A549 (cell line): Measurements from ENCODE around the gene SMAD3. TPM values are rescaled to one million over a fixed set of nuclear protein-coding genes. Genes with fewer than 3 reads are reported as not detected.
A peak's percentile ranks its signal among the peaks of the same experiment; 100 is the strongest.

Experiments
- ATAC-seq, 2 experiments: fragments of 200-7000 bp in 1 of 2; fragments of >200 bp in 1 of 2; cut with Nextera tagmentation in 1 of 2; cut with Tn5 transposase in 1 of 2; 3 replicates each; pipeline versions ENCODE4 v1.8.0 to v1.9.1; 2018 to 2020; ENCODE audit warnings: mild to moderate bottlenecking in 1 of 2, moderate library complexity in 1 of 2
- CTCF ChIA-PET: fragments of 300-600 bp; sonication (Branson Sonifier 250); formaldehyde crosslinking; extraction: SDS; loops from one replicate; lab custom pipeline; 2021; ENCODE audit warnings: antibody characterized with exemption, inconsistent platforms; lab: Yijun Ruan, JAX
- POLR2A ChIA-PET: fragments of 350-600 bp; formaldehyde crosslinking; extraction: SDS; loops from one replicate; lab custom pipeline; 2021; ENCODE audit warnings: antibody characterized with exemption, inconsistent platforms; lab: Yijun Ruan, JAX
- DNase-seq, 2 experiments: peaks; one replicate each; pipeline versions ENCODE4 v3.0.0 to v3.0.0-alpha.2; 2011 to 2016; ENCODE audit warnings: low read depth in 1 of 2, low spot score in 1 of 2
- FAIRE-seq: peaks from 2 replicates; lab custom pipeline; 2011; peaks lifted over from hg19 to GRCh38; lab: Jason Lieb, UNC
- H3K27ac ChIP-seq, 2 experiments: fragments of >200 bp; sonication (Bioruptor Twin); formaldehyde crosslinking; 3 replicates each; pipeline ENCODE4 v1.5.1; 2016 to 2017
- H3K4me1 ChIP-seq: fragments of >200 bp; sonication (Bioruptor Twin); formaldehyde crosslinking; 3 replicates; pipeline ENCODE4 v1.6.1; 2016
- H3K4me2 ChIP-seq: fragments of >200 bp; sonication (Bioruptor Twin); formaldehyde crosslinking; 3 replicates; pipeline ENCODE4 v1.6.1; 2016
- H3K4me3 ChIP-seq: fragments of >200 bp; sonication (Bioruptor Twin); formaldehyde crosslinking; 3 replicates; pipeline ENCODE4 v1.5.1; 2016
- H3K9me3 ChIP-seq: fragments of >200 bp; sonication (Bioruptor Twin); formaldehyde crosslinking; 3 replicates; pipeline ENCODE4 v1.6.1; 2016
- BCL3 ChIP-seq: fragments of >200 bp; sonication (Bioruptor Twin); formaldehyde crosslinking; IDR thresholded peaks from 3 replicates; pipeline ENCODE4 v1.6.1; 2016
- CBX2 ChIP-seq: fragments of 200-600 bp; sonication (generic); IDR thresholded peaks from 2 replicates; pipeline ENCODE4 v1.6.1; 2016; ENCODE audit warnings: low read depth, mild to moderate bottlenecking, borderline replicate concordance
- CBX8 ChIP-seq: fragments of 200-600 bp; sonication (generic); IDR thresholded peaks from 2 replicates; pipeline ENCODE4 v1.6.1; 2016
- CEBPB ChIP-seq, 2 experiments: fragments of >200 bp in 1 of 2; sonication (Bioruptor Twin) in 1 of 2; formaldehyde crosslinking in 1 of 2; IDR thresholded peaks; 2 replicates each; pipeline ENCODE4 v1.6.1; 2012 to 2016
- CHD2 ChIP-seq: fragments of 150-350 bp; IDR thresholded peaks from 2 replicates; pipeline ENCODE4 v1.6.1; 2014; ENCODE audit warnings: low read length; ENCODE audit not compliant: partially characterized antibody
- CHD4 ChIP-seq: fragments of 200-600 bp; sonication (generic); IDR thresholded peaks from 2 replicates; pipeline ENCODE4 v1.6.1; 2016; ENCODE audit warnings: antibody characterized with exemption, mild to moderate bottlenecking, borderline replicate concordance
- EP300 ChIP-seq, 2 experiments: fragments of >200 bp; sonication (Bioruptor Twin); formaldehyde crosslinking; IDR thresholded peaks; 2 replicates in 1 of 2; 3 replicates in 1 of 2; pipeline ENCODE4 v1.6.1; 2016 to 2017
- ESRRA ChIP-seq: fragments of 150-350 bp; IDR thresholded peaks from 2 replicates; pipeline ENCODE4 v1.6.1; 2014; ENCODE audit warnings: mild to moderate bottlenecking, low read length, borderline replicate concordance
- FOSB ChIP-seq: fragments of 250-450 bp; sonication (Bioruptor Pico); IDR thresholded peaks from 2 replicates; pipeline ENCODE4 v1.5.0; 2020; ENCODE audit warnings: mild to moderate bottlenecking, moderate library complexity
- FOSL2 ChIP-seq, 2 experiments: fragments of 450-650 bp in 1 of 2; fragments of >200 bp in 1 of 2; sonication (Bioruptor Twin) in 1 of 2; formaldehyde crosslinking; IDR thresholded peaks; 2 replicates each; pipeline versions ENCODE4 v1.5.0 to v1.6.1; 2016 to 2020; ENCODE audit warnings: mild to moderate bottlenecking in 1 of 2, moderate library complexity in 1 of 2
- FOXS1 ChIP-seq: fragments of 250-450 bp; sonication (Bioruptor Pico); IDR thresholded peaks from 2 replicates; pipeline ENCODE4 v1.5.0; 2020; ENCODE audit warnings: mild to moderate bottlenecking, moderate library complexity
- HEYL ChIP-seq: fragments of 250-450 bp; sonication (Bioruptor Pico); IDR thresholded peaks from 2 replicates; pipeline ENCODE4 v1.8.0; 2021; ENCODE audit warnings: mild to moderate bottlenecking, moderate library complexity
- HOXA7 ChIP-seq: fragments of 250-450 bp; sonication (Bioruptor Pico); IDR thresholded peaks from 2 replicates; pipeline ENCODE4 v1.5.0; 2020; ENCODE audit warnings: mild to moderate bottlenecking, moderate library complexity
- HOXB5 ChIP-seq: fragments of 250-450 bp; sonication (Bioruptor Pico); IDR thresholded peaks from 2 replicates; pipeline ENCODE4 v1.5.0; 2020; ENCODE audit warnings: mild to moderate bottlenecking, moderate library complexity
- JUNB ChIP-seq: fragments of >200 bp; sonication (Bioruptor Twin); formaldehyde crosslinking; IDR thresholded peaks from 2 replicates; pipeline ENCODE4 v1.6.1; 2016
- MAFK ChIP-seq: fragments of 450-650 bp; IDR thresholded peaks from 2 replicates; pipeline ENCODE4 v1.6.1; 2014; ENCODE audit not compliant: partially characterized antibody
- MAX ChIP-seq: IDR thresholded peaks from 2 replicates; pipeline ENCODE4 v1.6.1; 2012
- MAZ ChIP-seq: fragments of 150-350 bp; IDR thresholded peaks from 2 replicates; pipeline ENCODE4 v1.6.1; 2014; ENCODE audit warnings: antibody characterized with exemption, low read depth, low read length, borderline replicate concordance
- NFE2L2 ChIP-seq: fragments of 150-350 bp; conservative IDR thresholded peaks from 2 replicates; pipeline ENCODE4 v1.6.1; 2014; ENCODE audit warnings: low read length
- RARB ChIP-seq: fragments of 250-450 bp; sonication (Bioruptor Pico); IDR thresholded peaks from 2 replicates; pipeline ENCODE4 v1.8.0; 2021; ENCODE audit warnings: mild to moderate bottlenecking, moderate library complexity
- RCOR1 ChIP-seq: fragments of 150-350 bp; IDR thresholded peaks from 2 replicates; pipeline ENCODE4 v1.6.1; 2014; ENCODE audit warnings: antibody characterized with exemption, low read length, low read depth
- RNF2 ChIP-seq: fragments of 200-600 bp; sonication (generic); IDR thresholded peaks from 2 replicates; pipeline ENCODE4 v1.6.1; 2016; ENCODE audit warnings: low read depth, mild to moderate bottlenecking, antibody characterized with exemption, moderate library complexity, borderline replicate concordance
- TP53 ChIP-seq: fragments of 250-450 bp; sonication (Bioruptor Pico); IDR thresholded peaks from 2 replicates; pipeline ENCODE4 v1.5.0; 2021; ENCODE audit warnings: mild to moderate bottlenecking, moderate library complexity
- USF2 ChIP-seq: fragments of 450-650 bp; IDR thresholded peaks from 2 replicates; pipeline ENCODE4 v1.6.1; 2014; ENCODE audit warnings: antibody characterized with exemption
- ZC3H11A ChIP-seq: fragments of 450-650 bp; IDR thresholded peaks from 2 replicates; pipeline ENCODE4 v1.6.1; 2014; ENCODE audit warnings: antibody characterized with exemption, mild to moderate bottlenecking
- ZFP36 ChIP-seq: fragments of 450-650 bp; IDR thresholded peaks from 2 replicates; pipeline ENCODE4 v1.6.1; 2014; ENCODE audit warnings: borderline replicate concordance; ENCODE audit not compliant: partially characterized antibody
- ZSCAN20 ChIP-seq: fragments of 250-450 bp; sonication (Bioruptor Pico); IDR thresholded peaks from 2 replicates; pipeline ENCODE4 v1.8.0; 2022; ENCODE audit warnings: mild to moderate bottlenecking, moderate library complexity
- WGBS: methylation state at CpG from one replicate; pipeline ENCODE4 v1.1.6; 2017; ENCODE audit errors: missing lambda C conversion rate; 5-methylcytosine and 5-hydroxymethylcytosine counted together
- polyA plus RNA-seq, 4 experiments: library from polyadenylated mRNA; depleted of rRNA in 3 of 4; stranded (reverse); fragments of >200 nt; fragmentation: RNase III in 1 of 4; extraction: RNeasy Plus Mini Kit Qiagen cat#74134 plus additional on column Dnase treatment in 1 of 4; gene quantifications; 2 replicates in 3 of 4; 3 replicates in 1 of 4; pipeline ENCODE4 v1.2.3, GENCODE V29; 2011 to 2017
- TF ChIP-seq, protein P1 (sequence below): IDR thresholded peaks from 2 replicates; pipeline ENCODE4 v1.6.1; 2012; ENCODE audit warnings: low read depth, borderline replicate concordance
- TF ChIP-seq, protein P2 (sequence below): fragments of 250-450 bp; sonication (Bioruptor Pico); IDR thresholded peaks from 2 replicates; pipeline ENCODE4 v1.5.0; 2021; ENCODE audit warnings: mild to moderate bottlenecking, moderate library complexity, borderline replicate concordance
- TF ChIP-seq, protein P3 (sequence below): fragments of 200-600 bp; sonication (generic); IDR thresholded peaks from 2 replicates; pipeline ENCODE4 v1.6.1; 2016; ENCODE audit warnings: antibody characterized with exemption, mild to moderate bottlenecking, moderate library complexity

SMAD3 gene
- polyA plus RNA-seq, 2 of the 4 experiments (the other 2 are of a cell fraction): 74.6 to 77.2 TPM

DNA sequence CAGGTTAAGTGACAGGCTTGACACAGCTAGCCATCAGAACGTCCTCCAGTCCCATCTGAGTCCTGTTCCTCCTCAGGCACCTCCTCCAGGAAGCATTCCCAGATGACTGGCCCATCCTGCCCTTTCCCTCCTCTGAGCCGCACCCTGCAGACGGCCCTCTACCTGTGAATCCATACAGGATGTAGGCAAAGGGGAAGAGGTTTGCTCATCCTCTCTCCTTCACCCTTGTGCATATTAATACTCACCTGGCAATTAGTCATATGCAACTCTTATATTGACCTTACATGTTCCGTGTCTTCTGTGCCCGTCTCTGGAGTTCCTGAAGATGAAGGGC is 61.9 kb downstream of the SMAD3 start:
- WGBS: 5% methylated on average over 5 of the region's 5 CpGs
- Histone ChIP-seq H3K4me2 (peak overlapping the region; percentile 88), H3K4me3 (peak overlapping the region; percentile 37), H3K4me1 (peaks cover 97% of the 10 kb centered on the region), H3K27ac (peak overlapping the region; percentile 86 to 92), H3K9me3 (no peaks in the 10 kb centered on the region)
- DNase-seq (peak; percentile 65 to 87), FAIRE-seq (peak; percentile 84), ATAC-seq (peak; percentile 11 to 42)
- POLR2A ChIA-PET: interaction anchor here (1.0 to 3.5 kb wide), 6 partner anchors 8 to 77 kb away, joined by 3 to 18 read pairs (median 4); no protein-coding TSS in a partner anchor
- CTCF ChIA-PET: interaction anchor here (0.9 to 15.8 kb wide), 9 partner anchors 10 to 176 kb away, joined by 3 to 142 read pairs (median 6); no protein-coding TSS in a partner anchor
- no peak for TF ChIP-seq ESRRA
- no peak for TF ChIP-seq HOXB5 (CRISPR knock-in tag)
- TF ChIP-seq RNF2: no peak
- no peak for TF ChIP-seq HEYL
- TF ChIP-seq TP53 (CRISPR knock-in tag): peak; percentile 17
- no peak for TF ChIP-seq NFE2L2
- no peak for TF ChIP-seq ZSCAN20 (CRISPR knock-in tag)
- TF ChIP-seq, protein P1, sequence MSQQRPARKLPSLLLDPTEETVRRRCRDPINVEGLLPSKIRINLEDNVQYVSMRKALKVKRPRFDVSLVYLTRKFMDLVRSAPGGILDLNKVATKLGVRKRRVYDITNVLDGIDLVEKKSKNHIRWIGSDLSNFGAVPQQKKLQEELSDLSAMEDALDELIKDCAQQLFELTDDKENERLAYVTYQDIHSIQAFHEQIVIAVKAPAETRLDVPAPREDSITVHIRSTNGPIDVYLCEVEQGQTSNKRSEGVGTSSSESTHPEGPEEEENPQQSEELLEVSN: peak; percentile 1; the same call in 1 of the 2 replicates
- TF ChIP-seq MAFK: peak; percentile 8
- 0 out of 2 replicates have a peak, but pooled peaks have one; percentile 2 for TF ChIP-seq FOXS1 (CRISPR knock-in tag)
- 0 out of 5 replicates have a peak, but pooled peaks of 1 of the 2 experiments have one; percentile 13 for TF ChIP-seq EP300 (IDR thresholded peaks at IDR 0.05)
- 0 out of 2 replicates have a peak, but pooled peaks have one; percentile 7 for TF ChIP-seq FOSB (CRISPR knock-in tag)
- no peak for TF ChIP-seq BCL3
- TF ChIP-seq JUNB: no peak
- peak; percentile 47; the same call in 1 of the 2 replicates for TF ChIP-seq MAX
- no peak for TF ChIP-seq CBX8
- no peak; the same call in 1 of the 2 replicates for TF ChIP-seq FOSL2 (IDR thresholded peaks at IDR 0.05)
- TF ChIP-seq FOSL2 (CRISPR knock-in tag; IDR thresholded peaks at IDR 0.05): peak; percentile 57
- no peak for TF ChIP-seq CHD2
- TF ChIP-seq CHD4: 0 out of 2 replicates have a peak, but pooled peaks have one; percentile 70
- no peak for TF ChIP-seq CBX2
- peak; percentile 99 for TF ChIP-seq ZFP36

GRCh38 chr15:67127965-67128364 is 62.6 kb downstream of the SMAD3 start:
- peak overlapping the region; percentile 88 for H3K4me2 ChIP-seq
- peak; percentile 82 to 91 for DNase-seq
- H3K4me1 ChIP-seq: peaks cover 97% of the 10 kb centered on the region
- H3K9me3 ChIP-seq: no peaks in the 10 kb centered on the region
- peak overlapping the region; percentile 86 to 92 for H3K27ac ChIP-seq
- CTCF ChIA-PET: interaction anchor here (0.7 to 15.8 kb wide), 12 partner anchors 8 to 112 kb away, joined by 3 to 142 read pairs (median 4); partner anchors contain the start of gene SMAD3
- ATAC-seq: peak; percentile 19 to 41
- H3K4me3 ChIP-seq: no peak overlapping the region
- FAIRE-seq: peak; percentile 78
- WGBS: 7% methylated on average over 4 of the region's 4 CpGs
- POLR2A ChIA-PET: interaction anchor here (0.6 to 3.5 kb wide), 13 partner anchors 7 to 520 kb away, joined by 3 to 18 read pairs (median 4); partner anchors contain the start of gene SMAD3
- TF ChIP-seq, protein P2, sequence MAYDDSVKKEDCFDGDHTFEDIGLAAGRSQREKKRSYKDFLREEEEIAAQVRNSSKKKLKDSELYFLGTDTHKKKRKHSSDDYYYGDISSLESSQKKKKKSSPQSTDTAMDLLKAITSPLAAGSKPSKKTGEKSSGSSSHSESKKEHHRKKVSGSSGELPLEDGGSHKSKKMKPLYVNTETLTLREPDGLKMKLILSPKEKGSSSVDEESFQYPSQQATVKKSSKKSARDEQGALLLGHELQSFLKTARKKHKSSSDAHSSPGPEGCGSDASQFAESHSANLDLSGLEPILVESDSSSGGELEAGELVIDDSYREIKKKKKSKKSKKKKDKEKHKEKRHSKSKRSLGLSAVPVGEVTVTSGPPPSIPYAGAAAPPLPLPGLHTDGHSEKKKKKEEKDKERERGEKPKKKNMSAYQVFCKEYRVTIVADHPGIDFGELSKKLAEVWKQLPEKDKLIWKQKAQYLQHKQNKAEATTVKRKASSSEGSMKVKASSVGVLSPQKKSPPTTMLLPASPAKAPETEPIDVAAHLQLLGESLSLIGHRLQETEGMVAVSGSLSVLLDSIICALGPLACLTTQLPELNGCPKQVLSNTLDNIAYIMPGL (CRISPR knock-in tag): no peak
- TF ChIP-seq MAFK (no peak), HOXA7 (peak; percentile 85), USF2 (no peak), ZC3H11A (no peak), FOXS1 (CRISPR knock-in tag) (no peak; the same call in 1 of the 2 replicates), CEBPB (IDR thresholded peaks at IDR 0.05) (peak in 1 of 2 experiments; percentile 12; a peak in 1 of 4 replicates), RCOR1 (no peak), MAZ (no peak), RARB (no peak)
- TF ChIP-seq, protein P3, sequence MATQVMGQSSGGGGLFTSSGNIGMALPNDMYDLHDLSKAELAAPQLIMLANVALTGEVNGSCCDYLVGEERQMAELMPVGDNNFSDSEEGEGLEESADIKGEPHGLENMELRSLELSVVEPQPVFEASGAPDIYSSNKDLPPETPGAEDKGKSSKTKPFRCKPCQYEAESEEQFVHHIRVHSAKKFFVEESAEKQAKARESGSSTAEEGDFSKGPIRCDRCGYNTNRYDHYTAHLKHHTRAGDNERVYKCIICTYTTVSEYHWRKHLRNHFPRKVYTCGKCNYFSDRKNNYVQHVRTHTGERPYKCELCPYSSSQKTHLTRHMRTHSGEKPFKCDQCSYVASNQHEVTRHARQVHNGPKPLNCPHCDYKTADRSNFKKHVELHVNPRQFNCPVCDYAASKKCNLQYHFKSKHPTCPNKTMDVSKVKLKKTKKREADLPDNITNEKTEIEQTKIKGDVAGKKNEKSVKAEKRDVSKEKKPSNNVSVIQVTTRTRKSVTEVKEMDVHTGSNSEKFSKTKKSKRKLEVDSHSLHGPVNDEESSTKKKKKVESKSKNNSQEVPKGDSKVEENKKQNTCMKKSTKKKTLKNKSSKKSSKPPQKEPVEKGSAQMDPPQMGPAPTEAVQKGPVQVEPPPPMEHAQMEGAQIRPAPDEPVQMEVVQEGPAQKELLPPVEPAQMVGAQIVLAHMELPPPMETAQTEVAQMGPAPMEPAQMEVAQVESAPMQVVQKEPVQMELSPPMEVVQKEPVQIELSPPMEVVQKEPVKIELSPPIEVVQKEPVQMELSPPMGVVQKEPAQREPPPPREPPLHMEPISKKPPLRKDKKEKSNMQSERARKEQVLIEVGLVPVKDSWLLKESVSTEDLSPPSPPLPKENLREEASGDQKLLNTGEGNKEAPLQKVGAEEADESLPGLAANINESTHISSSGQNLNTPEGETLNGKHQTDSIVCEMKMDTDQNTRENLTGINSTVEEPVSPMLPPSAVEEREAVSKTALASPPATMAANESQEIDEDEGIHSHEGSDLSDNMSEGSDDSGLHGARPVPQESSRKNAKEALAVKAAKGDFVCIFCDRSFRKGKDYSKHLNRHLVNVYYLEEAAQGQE: no peak
